ENCODE measurements around the gene ARID1B. TPM values are rescaled to one million over a fixed set of nuclear protein-coding genes. Genes with fewer than 3 reads are reported as not detected.

Gene ARID1B
- total RNA-seq, 1 donor from 2014 or later: 248 TPM

- no peak for TF ChIP-seq CTCF (IDR thresholded peaks at IDR 0.05)
- H3K4me1 Mint-ChIP-seq: peaks cover 60% of the 10 kb centered on the region
- ATAC-seq (ENCODE audit: low read depth) (no peak), DNase-seq (no peak)
- ChIA-PET CTCF (no interaction called here), POLR2A (no interaction called here)
- no peaks in the 10 kb centered on the region for H3K27me3 Mint-ChIP-seq
- H3K27ac Mint-ChIP-seq: no peak overlapping the region
- H3K9me3 Mint-ChIP-seq: no peaks in the 10 kb centered on the region
- H3K4me3 Mint-ChIP-seq: no peak overlapping the region
- peaks cover 36% of the 10 kb centered on the region for H3K36me3 Mint-ChIP-seq (ENCODE audit: low read depth)
- intact Hi-C loops (cut with micrococcal nuclease): no loop called here
These were observed 132.8 kb downstream of the ARID1B start for GRCh38 chr6:156910011-156910334.

GRCh38 chr6:156910938-156911337, 133.8 kb downstream of the ARID1B start:
- H3K4me1 Mint-ChIP-seq: peaks cover 62% of the 10 kb centered on the region
- POLR2A ChIA-PET: interaction anchor here (0.6 to 1.1 kb wide), 4 partner anchors 22 to 630 kb away, joined by 4 to 8 read pairs (median 4); partner anchors contain the start of gene ARID1B

DNA sequence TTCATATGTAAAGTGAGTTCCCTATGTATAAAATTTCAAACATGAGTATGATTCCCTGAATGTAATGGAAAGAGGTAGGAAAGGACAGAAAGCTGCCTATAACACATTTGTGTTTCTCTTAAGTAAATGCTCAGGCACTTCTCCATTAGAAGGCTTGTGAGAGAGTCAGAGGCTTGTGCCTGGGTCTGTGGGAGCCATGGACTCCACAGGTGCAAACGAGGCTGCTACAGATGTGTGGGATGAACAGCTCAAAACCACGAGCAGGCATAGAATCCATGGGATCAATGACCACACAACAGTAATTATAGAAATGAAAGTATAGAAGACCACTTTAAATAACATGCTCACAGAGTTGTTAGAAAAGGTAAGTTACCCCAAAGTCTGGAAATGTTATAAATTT, 134.4 kb downstream of the ARID1B start:
- no peak for DNase-seq
- POLR2A ChIA-PET: interaction anchor here (1.1 kb wide), 1 partner anchor 630 kb away, joined by 4 read pairs; no protein-coding TSS in a partner anchor
- intact Hi-C loops (cut with micrococcal nuclease): no loop called here
- H3K4me1 Mint-ChIP-seq: peaks cover 67% of the 10 kb centered on the region
- H3K36me3 Mint-ChIP-seq (ENCODE audit: low read depth): peaks cover 32% of the 10 kb centered on the region
- no peak for ATAC-seq (ENCODE audit: low read depth)
- H3K9me3 Mint-ChIP-seq: no peaks in the 10 kb centered on the region
- H3K4me3 Mint-ChIP-seq: no peak overlapping the region
- CTCF ChIA-PET: no interaction called here
- no peak overlapping the region for H3K27ac Mint-ChIP-seq
- no peaks in the 10 kb centered on the region for H3K27me3 Mint-ChIP-seq
- no peak for TF ChIP-seq CTCF (IDR thresholded peaks at IDR 0.05)

More at GRCh38 chr6:156910938-156911337, 133.8 kb downstream of the ARID1B start:
- no peak for TF ChIP-seq CTCF (IDR thresholded peaks at IDR 0.05)
- H3K27ac Mint-ChIP-seq: no peak overlapping the region
- H3K9me3 Mint-ChIP-seq: no peaks in the 10 kb centered on the region
- CTCF ChIA-PET: no interaction called here
- intact Hi-C loops (cut with micrococcal nuclease): no loop called here
- DNase-seq (no peak), ATAC-seq (ENCODE audit: low read depth) (no peak)
- H3K4me3 Mint-ChIP-seq: no peak overlapping the region
- no peaks in the 10 kb centered on the region for H3K27me3 Mint-ChIP-seq
- peaks cover 31% of the 10 kb centered on the region for H3K36me3 Mint-ChIP-seq (ENCODE audit: low read depth)

- no peaks in the 10 kb centered on the region for H3K27me3 Mint-ChIP-seq
- H3K36me3 Mint-ChIP-seq (ENCODE audit: low read depth): peaks cover 25% of the 10 kb centered on the region
- H3K27ac Mint-ChIP-seq: peak overlapping the region; percentile 63
- no peaks in the 10 kb centered on the region for H3K9me3 Mint-ChIP-seq
- intact Hi-C loops (cut with micrococcal nuclease): no loop called here
- H3K4me3 Mint-ChIP-seq: no peak overlapping the region
- TF ChIP-seq CTCF (IDR thresholded peaks at IDR 0.05): no peak
- H3K4me1 Mint-ChIP-seq: peaks cover 71% of the 10 kb centered on the region
- POLR2A ChIA-PET: no interaction called here
- ATAC-seq (ENCODE audit: low read depth) (peak; percentile 53), DNase-seq (no peak)
- CTCF ChIA-PET: no interaction called here
These were observed 135.3 kb downstream of the ARID1B start for GRCh38 chr6:156912431-156912830.

DNA sequence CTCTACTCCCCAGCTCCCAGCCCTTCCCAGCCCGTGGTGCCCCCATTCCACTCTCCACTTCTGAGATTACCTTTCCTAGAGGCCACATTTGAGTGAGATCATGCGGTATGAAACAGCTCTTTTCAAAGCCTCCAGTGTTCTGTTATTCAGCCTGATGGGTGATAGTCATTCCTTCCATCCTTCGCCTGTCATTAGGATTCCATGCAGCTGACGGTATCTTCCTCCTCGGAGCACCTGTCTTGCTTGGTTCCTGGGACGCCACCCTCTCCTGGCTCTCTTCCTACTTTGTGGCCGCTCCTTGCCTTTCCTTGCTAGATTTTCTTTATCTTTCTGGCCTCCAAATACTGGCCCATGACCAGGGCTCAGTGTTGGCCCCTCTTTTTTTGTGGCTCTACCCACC, 137.0 kb downstream of the ARID1B start:
- DNase-seq (no peak), ATAC-seq (ENCODE audit: low read depth) (no peak)
- H3K27ac Mint-ChIP-seq: no peak overlapping the region
- ChIA-PET CTCF (no interaction called here), POLR2A (no interaction called here)
- no peaks in the 10 kb centered on the region for H3K9me3 Mint-ChIP-seq
- peaks cover 18% of the 10 kb centered on the region for H3K36me3 Mint-ChIP-seq (ENCODE audit: low read depth)
- no peaks in the 10 kb centered on the region for H3K27me3 Mint-ChIP-seq
- intact Hi-C loops (cut with micrococcal nuclease): no loop called here
- H3K4me1 Mint-ChIP-seq: peaks cover 76% of the 10 kb centered on the region
- no peak for TF ChIP-seq CTCF (IDR thresholded peaks at IDR 0.05)
- no peak overlapping the region for H3K4me3 Mint-ChIP-seq
